Parathyroid adenoma (tissue), 2 donors: ENCODE results near the gene SAP30L.

Experiments used
- H2AFZ ChIP-seq: fragments of 300-600 bp; sonication (generic); one replicate; pipeline ENCODE4 v1.7.0; 2017; ENCODE audit warnings: antibody characterized with exemption, mild to moderate bottlenecking
- H3K27ac ChIP-seq: fragments of 300-600 bp; sonication (generic); one replicate; pipeline ENCODE4 v1.7.0; 2017
- H3K27me3 ChIP-seq: fragments of 300-600 bp; sonication (generic); one replicate; pipeline ENCODE4 v1.7.0; 2017; ENCODE audit warnings: low read length; ENCODE audit not compliant: control insufficient read depth, insufficient read depth
- H3K36me3 ChIP-seq: fragments of 300-600 bp; sonication (generic); one replicate; pipeline ENCODE4 v1.7.0; 2017; ENCODE audit warnings: low read length; ENCODE audit not compliant: control insufficient read depth, insufficient read depth
- H3K4me1 ChIP-seq: fragments of 300-600 bp; sonication (generic); one replicate; pipeline ENCODE4 v1.7.0; 2017; ENCODE audit warnings: control low read depth
- H3K4me2 ChIP-seq: fragments of 300-600 bp; sonication (generic); one replicate; pipeline ENCODE4 v1.7.0; 2017; ENCODE audit warnings: low read length
- H3K4me3 ChIP-seq: fragments of 300-600 bp; sonication (generic); one replicate; pipeline ENCODE4 v1.7.0; 2017; ENCODE audit warnings: low read depth, low read length
- H3K79me2 ChIP-seq: fragments of 300-600 bp; sonication (generic); one replicate; pipeline ENCODE4 v1.7.0; 2017; ENCODE audit warnings: control low read depth
- H3K9ac ChIP-seq: fragments of 300-600 bp; sonication (generic); one replicate; pipeline ENCODE4 v1.7.0; 2017; ENCODE audit warnings: mild to moderate bottlenecking
- H3K9me3 ChIP-seq: fragments of 300-600 bp; sonication (generic); one replicate; pipeline ENCODE4 v1.7.0; 2017; ENCODE audit warnings: low read length; ENCODE audit not compliant: control insufficient read depth
- CTCF ChIP-seq: fragments of 300-600 bp; sonication (generic); IDR thresholded peaks from one replicate; pipeline ENCODE4 v1.7.0; 2017; ENCODE audit warnings: antibody characterized with exemption, mild to moderate bottlenecking
- donor health status: primary hyperparathyroidism.

Gene SAP30L

DNA sequence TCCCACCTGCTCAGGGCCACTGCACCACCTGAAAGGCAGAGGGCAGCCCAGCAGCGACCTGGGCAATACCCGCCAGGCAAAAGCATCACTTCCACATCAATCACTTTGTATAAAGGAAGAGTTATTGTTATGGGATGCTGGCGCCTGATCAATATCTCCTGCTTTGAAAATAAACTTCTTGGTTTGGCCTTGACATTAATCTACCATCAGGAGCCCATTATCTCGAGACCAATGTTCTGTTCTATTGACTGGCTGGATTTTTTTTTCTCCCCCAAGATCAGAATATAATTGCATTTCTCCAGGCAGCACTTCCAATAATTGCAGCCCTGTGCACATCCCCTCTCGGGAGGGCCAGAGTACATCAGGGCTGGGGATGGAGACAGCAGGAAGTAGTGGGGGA is 44.4 kb upstream of the SAP30L start:
- no peaks in the 10 kb centered on the region for H3K79me2 ChIP-seq
- no peaks in the 10 kb centered on the region for H3K4me1 ChIP-seq
- H3K9me3 ChIP-seq: no peaks in the 10 kb centered on the region
- H3K4me3 ChIP-seq: no peak overlapping the region
- no peak overlapping the region for H3K27ac ChIP-seq
- H3K36me3 ChIP-seq: no peaks in the 10 kb centered on the region
- TF ChIP-seq CTCF: no peak
- no peaks in the 10 kb centered on the region for H3K27me3 ChIP-seq
- no peak overlapping the region for H3K9ac ChIP-seq
- no peak overlapping the region for H2AFZ ChIP-seq
- no peak overlapping the region for H3K4me2 ChIP-seq

- H2AFZ ChIP-seq: no peak overlapping the region
Observed at GRCh38 chr5:154401931-154402330, 43.9 kb upstream of the SAP30L start.

GRCh38 chr5:154402611-154403010 is 43.2 kb upstream of the SAP30L start:
- no peaks in the 10 kb centered on the region for H3K9me3 ChIP-seq

More at GRCh38 chr5:154401931-154402330, 43.9 kb upstream of the SAP30L start:
- H3K27me3 ChIP-seq: no peaks in the 10 kb centered on the region
- TF ChIP-seq CTCF: no peak
- no peak overlapping the region for H3K4me3 ChIP-seq
- no peak overlapping the region for H3K4me2 ChIP-seq
- H3K9ac ChIP-seq: no peak overlapping the region
- no peaks in the 10 kb centered on the region for H3K4me1 ChIP-seq
- no peaks in the 10 kb centered on the region for H3K79me2 ChIP-seq
- no peak overlapping the region for H3K27ac ChIP-seq
- no peaks in the 10 kb centered on the region for H3K36me3 ChIP-seq
- no peaks in the 10 kb centered on the region for H3K9me3 ChIP-seq

DNA sequence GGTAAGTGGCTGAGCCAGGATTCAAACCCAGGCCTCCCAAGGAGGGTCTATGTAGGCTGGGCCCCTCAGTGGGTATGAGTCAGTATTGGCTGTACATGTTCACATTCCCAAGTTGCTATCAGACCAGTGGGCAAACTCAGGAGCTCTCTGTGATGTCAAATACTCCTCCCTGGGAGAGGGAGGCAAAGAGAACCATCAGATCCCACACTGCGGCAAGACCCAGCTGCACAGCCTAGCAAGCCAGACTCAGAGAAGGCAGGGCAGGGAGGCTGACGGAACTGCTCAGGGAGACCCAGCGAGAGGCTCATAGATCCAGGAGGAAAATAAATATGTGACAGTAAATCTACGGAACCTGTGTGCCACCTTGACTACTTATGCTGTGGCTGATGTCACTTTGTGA is 42.6 kb upstream of the SAP30L start:
- Histone ChIP-seq H3K4me2 (no peak overlapping the region), H3K79me2 (no peaks in the 10 kb centered on the region), H3K27me3 (no peaks in the 10 kb centered on the region), H3K27ac (no peak overlapping the region), H3K9ac (no peak overlapping the region), H3K4me3 (no peak overlapping the region), H3K4me1 (no peaks in the 10 kb centered on the region), H3K9me3 (no peaks in the 10 kb centered on the region), H3K36me3 (no peaks in the 10 kb centered on the region), H2AFZ (no peak overlapping the region)
- no peak for TF ChIP-seq CTCF

More at GRCh38 chr5:154402611-154403010, 43.2 kb upstream of the SAP30L start:
- Histone ChIP-seq H3K27ac (no peak overlapping the region), H3K4me2 (no peak overlapping the region), H3K9ac (no peak overlapping the region), H3K4me3 (no peak overlapping the region), H3K36me3 (no peaks in the 10 kb centered on the region), H2AFZ (no peak overlapping the region), H3K4me1 (no peaks in the 10 kb centered on the region), H3K27me3 (no peaks in the 10 kb centered on the region), H3K79me2 (no peaks in the 10 kb centered on the region)
- TF ChIP-seq CTCF: no peak

DNA sequence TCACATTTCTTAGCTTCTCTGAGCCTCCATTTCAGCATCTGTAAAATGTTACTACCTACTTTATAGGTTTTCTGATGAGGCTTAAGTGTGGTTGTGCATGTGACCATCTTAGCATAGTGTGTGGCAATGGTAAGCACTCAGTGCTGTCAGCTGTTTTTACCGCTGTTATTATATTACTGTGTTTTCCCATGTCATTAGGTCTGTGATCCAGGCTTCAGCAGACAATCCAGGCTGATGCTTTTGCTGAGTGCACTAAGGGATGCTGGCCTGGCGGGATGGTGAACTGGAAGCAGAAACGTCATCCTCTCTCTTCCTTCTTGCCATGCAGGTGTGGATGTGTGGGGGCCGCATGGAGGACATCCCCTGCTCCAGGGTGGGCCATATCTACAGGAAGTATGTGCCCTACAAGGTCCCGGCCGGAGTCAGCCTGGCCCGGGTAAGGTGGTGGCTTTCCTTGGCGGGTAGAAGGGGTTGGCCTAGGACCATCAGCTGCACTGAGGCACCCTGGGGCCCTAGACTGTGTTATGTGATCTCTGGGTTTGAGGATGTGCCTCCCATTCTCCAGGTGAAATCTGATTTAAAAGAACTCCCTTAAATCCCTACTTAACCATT is 41.9 kb upstream of the SAP30L start:
- H3K9ac ChIP-seq: no peak overlapping the region
- no peak for TF ChIP-seq CTCF
- no peaks in the 10 kb centered on the region for H3K79me2 ChIP-seq
- H3K36me3 ChIP-seq: no peaks in the 10 kb centered on the region
- H3K4me3 ChIP-seq: no peak overlapping the region
- no peak overlapping the region for H3K27ac ChIP-seq
- H3K9me3 ChIP-seq: no peaks in the 10 kb centered on the region
- H3K4me2 ChIP-seq: no peak overlapping the region
- no peak overlapping the region for H2AFZ ChIP-seq
- no peaks in the 10 kb centered on the region for H3K27me3 ChIP-seq
- H3K4me1 ChIP-seq: no peaks in the 10 kb centered on the region
